NCI-H2029 treated with DMSO at 0.1 percent for 48 hours (cell line): Measurements from ENCODE around the gene DMBT1.
A peak's percentile ranks its signal among the peaks of the same experiment; 100 is the strongest.

Source experiments
- DNase-seq: peaks from one replicate; lab custom pipeline; 2025; lab: John Stamatoyannopoulos, UW

DMBT1 gene

DNA sequence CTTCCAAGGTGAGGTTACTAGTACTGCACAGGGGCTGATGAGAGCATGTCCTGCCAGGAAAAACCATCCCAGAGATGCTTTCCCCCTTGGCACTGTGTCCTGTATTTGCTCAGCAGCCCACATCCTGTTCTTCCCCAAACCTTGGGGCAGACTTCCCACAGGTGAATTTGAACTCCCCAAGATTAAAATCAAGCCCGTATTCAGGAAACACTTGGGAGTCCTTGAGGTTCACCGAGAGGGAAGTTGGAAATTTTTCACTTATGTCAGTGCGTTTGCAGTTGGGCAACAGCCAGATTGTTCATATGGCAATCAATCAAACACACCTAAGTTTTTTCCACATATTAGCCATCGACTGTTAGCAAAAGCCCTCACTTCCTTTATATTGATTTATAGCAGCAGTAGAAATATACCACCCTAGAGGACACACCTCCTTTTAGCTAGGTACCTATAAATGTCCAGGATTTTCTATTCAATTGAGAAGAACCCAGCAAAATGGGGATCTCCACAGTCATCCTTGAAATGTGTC is at the start of gene DMBT1:
Gene DMBT1, plus strand, starts transcription at position 476 of the 526 bp plus-strand sequence. Its CDS starts 17 bp downstream, at position 493.
- DNase-seq, result no peak

DNA sequence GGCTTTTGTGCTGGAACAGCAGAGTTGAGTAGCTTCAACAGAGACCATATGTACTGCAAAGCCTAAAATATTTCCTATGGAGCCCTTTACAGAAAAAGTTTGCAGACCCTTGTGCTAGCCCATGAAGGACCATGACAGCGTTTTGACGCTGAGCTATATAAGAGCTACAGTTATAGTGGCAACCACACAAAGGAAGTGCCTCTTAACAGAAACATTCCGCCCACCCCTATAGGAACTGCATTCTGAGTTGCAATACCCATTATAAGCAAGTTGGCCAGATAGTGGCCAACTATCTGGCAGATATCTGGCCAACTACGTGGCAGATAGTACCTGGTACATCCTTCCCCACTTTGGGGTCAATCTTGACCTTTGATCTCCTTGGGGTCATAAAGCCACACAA is 47.5 kb upstream of the DMBT1 start:
- DNase-seq, result no peak

DNA sequence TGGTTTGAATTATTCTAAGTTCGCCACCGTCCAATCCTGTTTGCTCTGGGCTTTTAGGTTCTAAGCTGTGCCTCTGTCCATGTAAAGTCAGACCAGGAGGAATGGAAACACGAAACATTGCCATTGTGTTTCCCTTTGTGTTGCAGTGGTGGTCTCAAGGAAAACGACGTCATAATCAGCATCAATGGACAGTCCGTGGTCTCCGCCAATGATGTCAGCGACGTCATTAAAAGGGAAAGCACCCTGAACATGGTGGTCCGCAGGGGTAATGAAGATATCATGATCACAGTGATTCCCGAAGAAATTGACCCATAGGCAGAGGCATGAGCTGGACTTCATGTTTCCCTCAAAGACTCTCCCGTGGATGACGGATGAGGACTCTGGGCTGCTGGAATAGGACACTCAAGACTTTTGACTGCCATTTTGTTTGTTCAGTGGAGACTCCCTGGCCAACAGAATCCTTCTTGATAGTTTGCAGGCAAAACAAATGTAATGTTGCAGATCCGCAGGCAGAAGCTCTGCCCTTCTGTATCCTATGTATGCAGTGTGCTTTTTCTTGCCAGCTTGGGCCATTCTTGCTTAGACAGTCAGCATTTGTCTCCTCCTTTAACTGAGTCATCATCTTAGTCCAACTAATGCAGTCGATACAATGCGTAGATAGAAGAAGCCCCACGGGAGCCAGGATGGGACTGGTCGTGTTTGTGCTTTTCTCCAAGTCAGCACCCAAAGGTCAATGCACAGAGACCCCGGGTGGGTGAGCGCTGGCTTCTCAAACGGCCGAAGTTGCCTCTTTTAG is 46.3 kb upstream of the DMBT1 start:
- DNase-seq, result no peak

DNA sequence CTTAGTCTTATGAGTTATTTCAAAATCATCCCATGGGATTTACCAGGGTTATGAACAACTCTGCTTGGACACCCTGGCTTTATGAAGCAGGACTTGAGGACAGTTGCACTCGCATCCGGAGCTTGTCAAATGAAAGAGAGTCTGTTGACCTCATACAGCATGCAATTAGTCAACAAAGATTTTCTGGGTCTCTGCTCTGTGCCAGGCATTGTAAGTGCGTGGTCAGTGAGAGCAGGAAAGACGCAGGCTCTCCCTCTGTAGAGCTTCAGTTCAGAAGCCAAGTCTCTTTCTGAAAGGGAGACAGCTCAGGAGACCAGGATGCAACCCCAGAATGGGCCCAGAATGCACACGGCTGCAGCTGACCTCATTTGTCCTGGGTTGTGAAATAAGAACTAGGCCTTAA is 45.5 kb upstream of the DMBT1 start:
- no peak for DNase-seq

DNA sequence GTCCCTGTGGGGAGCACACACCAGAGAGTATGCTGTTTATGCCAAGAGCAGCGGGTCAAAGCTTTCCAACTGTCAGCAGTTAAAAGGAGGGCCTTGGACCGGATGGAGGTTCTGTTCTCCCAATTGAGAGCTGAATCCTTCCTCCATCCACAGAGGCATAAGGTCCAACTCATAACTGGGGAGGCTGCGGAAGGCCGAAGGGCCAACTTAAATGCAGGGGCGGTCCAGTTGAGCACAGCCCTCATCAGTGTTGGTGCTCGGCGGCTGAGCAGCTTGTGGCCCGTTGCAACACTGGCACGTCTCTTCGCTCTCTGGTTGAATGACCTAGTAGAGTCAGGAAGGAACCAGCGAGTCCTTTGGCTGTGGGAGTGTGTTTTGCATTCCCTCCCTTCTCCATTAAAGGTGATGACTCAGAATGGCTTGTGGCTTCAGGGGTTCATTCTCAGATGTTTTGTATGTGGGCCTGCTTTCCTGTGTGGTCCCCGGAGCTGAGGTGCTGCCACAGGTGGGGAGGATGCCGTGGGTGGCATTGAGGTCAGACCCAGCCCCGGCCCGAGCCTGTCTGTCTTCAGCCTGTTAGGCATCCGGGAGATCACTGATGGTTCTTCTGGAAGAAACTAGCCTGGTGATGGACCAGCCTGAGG is 44.8 kb upstream of the DMBT1 start:
- no peak for DNase-seq

DNA sequence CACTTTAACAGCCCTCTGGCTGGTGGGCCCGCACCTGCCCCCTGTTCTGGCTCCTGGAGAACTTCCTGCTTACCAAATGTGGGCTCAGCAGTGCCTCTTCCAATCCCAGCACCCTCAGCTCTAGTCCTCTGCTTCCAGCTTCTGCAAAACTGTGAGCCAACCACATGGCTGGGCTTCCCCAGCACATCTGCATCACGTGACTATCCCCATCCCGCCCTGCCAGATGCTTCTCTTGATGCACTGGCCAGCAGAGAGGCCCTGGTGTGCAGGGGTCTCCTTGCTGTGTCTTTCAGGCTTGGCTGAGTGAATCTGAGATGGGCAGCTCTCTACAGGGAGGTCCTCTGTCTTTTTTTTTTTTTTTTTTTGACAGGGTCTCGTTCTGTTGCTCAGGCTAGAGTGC is 43.8 kb upstream of the DMBT1 start:
- DNase-seq, result no peak

DNA sequence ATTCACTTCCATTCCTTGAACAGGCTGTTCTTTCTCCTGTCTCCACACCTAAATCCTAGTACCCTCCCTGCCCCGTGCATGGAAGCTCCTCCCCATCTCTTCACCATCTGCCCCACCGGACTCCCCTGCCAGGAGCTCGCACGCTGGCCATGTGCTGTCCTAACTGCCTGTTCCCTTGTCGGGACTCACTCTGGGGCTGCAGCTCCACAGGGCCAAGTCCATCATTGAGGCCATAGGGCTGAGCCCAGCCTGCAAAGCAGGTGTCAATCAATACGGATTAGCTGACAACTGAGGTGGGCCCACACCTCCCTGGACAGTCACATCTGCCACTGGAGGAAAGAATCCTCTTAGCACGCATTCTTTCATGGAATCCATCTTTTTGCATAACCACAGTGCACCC is 41.4 kb upstream of the DMBT1 start:
- no peak for DNase-seq

DNA sequence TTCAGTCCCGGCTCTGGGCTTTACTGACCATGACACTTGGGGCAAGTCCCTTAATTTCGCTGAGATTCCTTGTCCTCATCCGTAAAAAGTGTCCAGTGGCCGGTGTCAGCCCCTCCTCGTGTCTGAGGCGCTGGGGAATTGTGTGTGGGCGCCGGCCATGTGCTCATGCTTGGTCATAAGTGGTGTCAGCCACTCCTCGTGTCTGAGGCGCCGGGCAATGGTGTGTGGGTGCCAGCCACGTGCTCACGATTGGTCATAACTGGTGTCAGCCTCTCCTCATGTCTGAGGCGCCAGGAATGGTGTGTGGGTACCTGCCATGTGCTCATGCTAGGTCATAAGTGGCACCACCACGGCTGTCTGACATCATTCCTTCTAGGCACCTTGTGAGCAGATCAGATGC is 40.7 kb upstream of the DMBT1 start:
- DNase-seq, result no peak

DNA sequence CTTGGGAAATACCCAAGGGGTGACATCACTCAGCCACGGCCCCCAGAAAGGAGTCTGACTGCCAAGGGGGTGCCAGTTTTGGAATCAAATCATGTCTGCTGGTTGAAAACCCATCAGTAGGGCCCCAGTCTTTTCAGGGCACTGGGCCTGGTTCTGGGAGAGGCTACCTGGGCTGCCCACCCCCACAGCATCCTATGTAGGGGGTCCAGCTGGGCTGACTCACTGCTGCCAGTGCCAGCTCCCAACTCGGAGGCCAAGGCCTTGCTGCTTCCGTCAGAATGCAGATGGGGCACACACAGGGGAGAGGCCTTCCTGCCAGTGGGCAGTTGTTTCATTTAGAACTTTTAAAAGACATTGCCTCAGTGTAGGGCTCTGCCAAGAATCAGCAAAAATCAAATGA is 39.5 kb upstream of the DMBT1 start:
- DNase-seq, result no peak

DNA sequence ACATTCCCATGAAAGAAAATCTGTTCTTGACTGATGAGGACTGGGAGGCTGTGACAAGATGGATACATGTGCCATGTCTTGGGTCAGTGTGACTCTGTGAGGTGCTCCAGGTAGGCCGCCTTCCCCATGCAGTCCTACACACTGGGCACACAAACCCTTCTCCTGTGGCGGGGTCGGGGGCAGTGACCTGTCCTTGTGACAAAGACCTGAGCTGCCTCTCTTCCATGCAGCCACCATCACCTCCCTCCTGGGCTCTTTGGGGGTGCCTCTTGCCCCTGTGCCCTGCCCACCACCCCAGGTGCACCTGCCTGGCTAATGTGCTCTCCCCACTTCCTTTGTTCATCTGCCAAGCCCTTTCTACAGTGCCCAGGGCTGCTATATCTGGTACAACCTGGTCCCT is 35.7 kb upstream of the DMBT1 start:
- no peak for DNase-seq

DNA sequence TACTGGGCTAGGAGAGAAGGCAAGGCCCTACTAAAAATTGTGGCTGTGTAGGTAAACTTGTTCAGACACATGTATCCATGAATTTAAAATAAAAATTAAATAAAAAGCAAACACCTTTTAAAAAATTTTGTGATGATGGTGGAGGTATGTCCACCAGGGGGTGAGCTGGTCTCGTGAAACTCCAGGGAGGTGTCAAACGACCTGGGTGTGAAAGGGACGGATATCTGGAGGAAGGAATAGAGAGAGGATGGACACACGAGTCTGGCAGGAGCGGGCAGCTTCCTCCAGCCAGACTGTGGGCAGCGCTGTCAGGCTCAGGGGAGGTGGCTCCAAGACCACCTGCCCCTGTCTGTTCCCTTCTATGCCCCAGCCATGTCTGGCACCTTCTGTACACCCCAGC is 34.8 kb upstream of the DMBT1 start:
- no peak for DNase-seq

DNA sequence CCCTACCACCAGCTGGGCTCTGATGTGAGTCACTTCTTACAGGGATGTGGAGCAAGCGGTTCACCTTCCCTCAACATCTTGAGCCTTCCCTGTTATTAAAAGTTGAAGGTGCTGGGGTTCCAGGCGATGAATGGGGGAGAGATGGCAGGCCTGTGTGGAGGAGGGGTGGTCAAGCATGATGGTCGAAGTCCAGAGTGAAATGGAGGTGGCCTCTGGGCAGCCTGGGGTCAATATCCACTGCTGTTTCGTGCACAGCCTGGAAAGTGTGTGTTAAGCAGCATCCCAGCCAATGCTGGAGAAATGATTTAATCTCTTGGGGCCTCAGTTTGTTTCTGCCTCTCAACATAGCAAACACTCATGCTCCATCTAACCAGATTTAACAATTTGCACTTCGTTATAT is 33.7 kb upstream of the DMBT1 start:
- DNase-seq, result no peak

DNA sequence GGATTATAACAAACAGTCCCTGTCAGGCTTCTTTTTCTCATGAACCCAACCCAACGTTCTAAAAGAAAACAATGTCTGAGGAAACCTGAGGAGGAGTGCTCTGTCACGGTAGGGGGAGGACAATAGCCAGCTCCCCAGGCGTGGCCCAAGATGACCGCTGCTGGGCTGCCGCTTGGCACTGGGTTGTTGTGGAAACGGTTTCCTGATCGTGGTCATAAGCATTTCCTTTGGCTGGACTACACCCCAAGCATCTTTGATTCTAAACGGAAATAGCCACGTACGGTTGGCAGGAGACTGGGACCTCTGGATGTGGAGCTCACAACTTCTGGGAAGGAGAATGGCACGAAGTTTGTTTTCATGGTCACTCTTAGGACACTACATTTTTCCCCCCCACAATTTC is 30.4 kb upstream of the DMBT1 start:
- DNase-seq, result no peak

DNA sequence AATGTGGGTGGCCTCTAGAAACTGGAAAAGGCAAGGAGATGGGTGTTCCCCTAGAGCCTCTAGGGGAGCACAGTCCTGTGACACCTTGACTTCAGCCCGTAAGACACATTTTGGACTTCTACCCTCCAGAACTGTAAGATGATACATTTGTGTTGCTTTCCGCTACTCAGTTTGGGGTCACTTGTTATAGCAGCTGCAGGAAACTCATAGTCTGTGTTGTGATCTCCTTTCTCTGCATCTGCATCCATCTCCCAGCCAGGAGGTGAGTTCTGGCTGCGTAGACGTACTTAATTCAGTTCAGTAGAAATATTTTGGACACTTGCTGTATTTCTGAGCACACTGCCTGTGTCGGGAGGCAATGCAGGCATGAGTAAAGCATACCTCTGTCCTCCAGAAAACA is 29.3 kb upstream of the DMBT1 start:
- DNase-seq, result no peak

DNA sequence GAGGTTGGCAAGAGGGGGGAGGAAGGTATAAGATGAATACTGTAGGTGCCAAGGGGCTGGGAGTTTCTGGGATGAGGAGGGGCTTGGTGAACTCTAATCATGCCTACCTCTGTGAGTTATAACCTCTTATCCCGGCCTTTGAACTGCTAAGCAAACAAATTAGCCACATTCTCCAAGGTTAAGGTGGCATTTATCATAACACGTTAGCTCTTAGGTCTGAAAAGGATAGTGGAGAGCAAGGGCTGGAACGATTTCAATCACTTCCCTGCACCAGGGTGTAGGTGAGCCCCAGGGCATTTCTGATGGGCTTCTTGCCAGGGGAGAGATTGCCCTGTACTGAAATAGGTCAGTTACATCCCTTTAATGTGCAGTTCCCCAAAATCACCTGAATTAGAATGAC is 28.6 kb upstream of the DMBT1 start:
- DNase-seq, result peak; percentile 21

DNA sequence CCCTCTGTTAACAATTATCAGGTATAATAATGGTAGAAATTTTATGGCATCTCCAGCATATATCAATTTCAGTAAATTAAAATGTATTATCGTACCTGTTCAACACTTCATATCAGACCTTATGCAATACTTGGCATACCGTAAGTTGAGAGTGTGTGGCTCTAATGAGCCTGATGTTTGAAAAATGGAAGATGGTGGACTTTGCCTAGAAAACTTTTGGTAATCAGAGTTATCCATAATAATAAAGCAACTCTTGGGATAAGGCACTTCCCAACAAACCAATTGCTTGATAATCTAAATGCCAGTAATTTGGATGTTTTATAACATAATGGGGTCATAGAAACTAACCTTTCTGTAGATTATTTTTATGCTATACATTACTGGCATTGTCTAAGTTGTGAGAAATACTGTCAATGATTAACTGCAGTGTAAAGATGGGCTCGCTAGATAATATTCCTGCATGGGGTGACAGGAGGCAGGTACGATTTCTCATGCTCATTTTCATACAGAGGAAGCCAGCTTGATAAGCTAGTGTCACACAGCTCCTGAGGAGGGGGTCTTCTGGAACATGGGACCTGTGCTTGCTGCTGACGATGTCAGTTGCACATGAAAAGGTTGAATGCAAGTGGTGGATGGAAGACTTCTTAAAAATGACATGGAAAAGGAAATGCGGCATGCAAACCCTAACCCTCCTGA is 27.8 kb upstream of the DMBT1 start:
- no peak for DNase-seq

DNA sequence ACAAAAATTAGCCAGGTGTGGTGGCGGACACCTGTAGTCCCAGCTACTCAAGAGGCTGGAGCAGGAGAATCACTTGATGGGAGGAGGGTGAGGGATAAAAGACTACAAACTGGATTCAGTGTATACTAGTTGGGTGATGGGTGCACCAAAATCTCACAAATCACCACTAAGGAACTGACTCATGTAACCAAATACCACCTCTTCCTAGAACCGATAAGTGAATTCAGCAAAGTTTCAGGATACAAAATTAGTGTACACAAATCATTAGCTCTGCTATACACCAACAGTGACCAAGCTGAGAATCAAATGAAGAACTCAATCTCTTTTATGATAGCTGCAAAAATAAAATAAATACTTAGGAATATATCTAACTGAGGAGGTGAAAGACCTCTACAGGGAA is 23.0 kb upstream of the DMBT1 start:
- no peak for DNase-seq

DNA sequence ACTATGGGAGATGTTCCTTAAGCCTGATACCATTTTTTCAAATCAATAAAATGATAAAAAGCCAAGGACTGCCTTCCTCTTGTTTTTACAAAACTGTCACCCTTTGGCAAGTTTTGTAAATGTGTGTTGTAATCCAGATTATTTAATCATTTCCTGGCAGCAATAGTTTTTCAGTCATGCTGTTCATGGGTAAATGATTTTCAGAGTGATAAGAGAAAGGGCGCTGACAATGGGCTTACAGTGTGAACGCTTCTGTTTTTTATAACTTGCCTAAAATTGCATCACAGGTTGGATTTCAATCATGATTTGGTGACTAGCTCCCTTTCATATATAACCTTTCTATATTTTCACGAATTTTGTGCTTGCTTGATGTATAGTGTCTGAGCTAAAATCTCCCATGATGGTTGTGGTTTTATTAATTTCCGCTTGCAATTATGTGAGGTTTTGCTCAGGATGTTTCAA is 19.0 kb upstream of the DMBT1 start:
- no peak for DNase-seq

DNA sequence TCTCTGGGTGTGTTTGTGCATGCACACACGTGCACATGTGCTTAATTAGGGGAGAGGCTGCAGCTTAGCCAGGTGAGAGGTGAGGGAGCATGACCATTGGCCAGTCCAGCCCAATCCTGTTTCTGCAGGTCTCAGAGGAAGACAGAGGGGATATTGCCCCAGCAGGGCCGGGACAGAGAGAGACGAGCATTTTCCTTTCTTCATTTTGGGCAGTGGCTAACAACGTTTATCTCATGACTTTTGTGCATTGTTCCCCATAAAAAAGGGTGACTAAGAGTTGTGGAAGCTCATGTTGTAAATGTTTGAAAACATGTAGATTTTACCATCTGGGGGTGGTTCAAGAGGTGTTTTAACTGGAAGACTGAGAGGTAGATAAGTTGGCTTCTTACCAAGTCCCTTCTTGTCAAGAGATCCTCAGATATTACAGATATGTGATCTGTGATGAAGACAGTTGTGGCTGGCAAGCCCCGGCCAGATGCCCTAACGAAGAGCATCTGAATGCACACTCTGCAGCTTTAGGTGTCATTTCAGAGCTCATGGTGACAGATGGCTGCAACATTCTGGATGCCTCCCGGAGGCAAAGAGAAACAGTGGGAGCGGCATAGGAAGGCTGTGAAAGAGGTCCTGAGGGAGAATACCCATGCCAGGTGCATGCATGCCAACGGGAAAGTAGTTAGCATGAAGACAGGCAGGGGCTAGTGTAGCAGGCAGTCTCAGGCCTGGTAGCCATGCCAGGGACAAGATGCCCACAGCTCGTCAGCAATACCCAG is 16.7 kb upstream of the DMBT1 start:
- no peak for DNase-seq

DNA sequence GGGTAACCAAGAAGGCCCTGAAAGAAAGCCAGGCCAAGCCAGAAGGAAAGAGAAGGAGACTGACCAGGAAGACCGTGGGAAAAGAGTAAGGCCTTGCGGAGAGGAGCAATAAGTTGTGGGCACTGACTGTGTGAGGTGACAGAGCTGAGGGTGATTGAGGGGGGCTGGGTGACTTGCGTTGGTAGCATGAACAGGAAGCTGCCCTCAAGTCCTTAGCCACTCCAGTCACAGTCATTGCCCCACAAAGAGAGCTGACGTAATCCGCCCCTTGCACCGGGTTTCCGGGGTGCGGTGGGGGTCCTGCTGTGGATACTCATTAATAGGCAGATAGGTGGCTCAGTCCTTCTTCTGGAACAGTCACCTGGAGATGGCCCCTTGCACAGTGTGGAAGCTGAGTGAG is 16.1 kb upstream of the DMBT1 start:
- no peak for DNase-seq

DNA sequence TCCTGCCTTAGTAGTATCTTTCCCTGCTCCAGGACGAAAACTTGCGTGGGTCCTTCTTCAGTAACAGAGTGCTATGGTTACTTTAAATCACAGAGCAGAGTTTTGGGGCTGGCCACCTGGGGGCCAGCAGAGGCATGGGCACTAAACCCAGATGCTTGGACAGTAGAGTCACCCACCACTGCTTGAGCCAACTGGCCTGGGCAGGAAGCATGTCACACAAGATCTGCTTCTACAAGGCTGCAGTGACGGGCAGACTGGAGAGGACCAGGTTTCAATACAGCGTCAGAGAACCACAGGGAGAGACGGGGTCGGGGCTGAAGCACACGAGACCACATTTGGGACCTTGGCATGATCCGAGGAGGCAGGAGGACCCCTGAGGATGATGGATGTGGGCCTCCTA is 14.3 kb upstream of the DMBT1 start:
- no peak for DNase-seq

DNA sequence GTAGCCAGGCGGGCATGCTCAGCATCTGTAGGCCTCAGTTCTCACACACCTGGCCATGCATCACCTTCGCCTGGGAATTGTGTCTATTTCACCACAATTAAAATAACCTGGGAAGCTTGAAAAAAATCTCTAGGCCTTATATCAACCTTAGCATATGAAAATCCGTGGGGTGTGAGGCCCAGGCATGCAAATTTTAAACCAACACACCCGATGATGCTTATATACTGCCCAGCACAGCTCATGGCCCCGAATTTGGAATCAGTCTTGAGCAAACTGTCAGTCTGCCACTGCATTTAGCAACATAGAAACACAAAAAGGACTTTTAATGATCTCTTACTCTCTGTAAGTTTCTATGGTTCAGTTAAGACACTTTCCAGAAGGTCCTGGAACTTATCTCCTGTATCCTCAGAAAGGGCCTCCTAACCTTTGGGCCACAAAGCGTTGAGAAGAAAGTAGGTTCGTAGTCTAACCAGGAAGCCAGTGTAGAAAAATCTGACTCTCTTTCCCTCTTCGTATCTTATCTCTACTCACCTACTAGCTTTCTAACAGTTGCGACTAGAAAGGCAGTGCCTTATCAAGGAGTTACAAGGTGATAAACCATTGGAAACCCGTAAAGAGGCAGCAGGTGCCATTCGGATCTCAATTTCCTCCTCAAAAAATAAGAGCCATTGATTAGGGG is 12.0 kb upstream of the DMBT1 start:
- no peak for DNase-seq
